ENCODE data around the gene SLAMF7. TPM values are rescaled to one million over a fixed set of nuclear protein-coding genes. Genes with fewer than 3 reads are reported as not detected.

The SLAMF7 gene
- total and polyA plus RNA-seq, 4 donors, result 0.80 to 2.9 (median 1.1) TPM

GRCh38 chr1:160746836-160747500 is 7.9 kb downstream of the SLAMF7 start:
- Histone ChIP-seq H3K27me3 (ENCODE audit: control insufficient read depth in 4 of 4, insufficient read depth in 4 of 4, low read length in 3 of 4) (no peaks in the 10 kb centered on the region), H3K4me3 (ENCODE audit: low read depth in 1 of 3, low read length in 3 of 3) (no peak overlapping the region), H3K4me1 (ENCODE audit: control insufficient read depth in 4 of 4, insufficient read depth in 4 of 4, low read length in 3 of 4) (no peaks in the 10 kb centered on the region), H3K9ac (ENCODE audit: low read depth in 1 of 2, low read length in 2 of 2) (no peak overlapping the region), H3K36me3 (ENCODE audit: control insufficient read depth in 4 of 4, insufficient read depth in 3 of 4, low read depth in 1 of 4, low read length in 3 of 4) (no peaks in the 10 kb centered on the region), H3K9me3 (ENCODE audit: control insufficient read depth in 4 of 4, low read length in 3 of 4) (no peaks in the 10 kb centered on the region), H3K27ac (ENCODE audit: low read depth in 1 of 2, low read length in 2 of 2) (no peak overlapping the region)
- no peak for TF ChIP-seq SP1 (IDR thresholded peaks at IDR 0.05)
- TF ChIP-seq JUND (IDR thresholded peaks at IDR 0.05), result no peak
- no peak for TF ChIP-seq MAX (IDR thresholded peaks at IDR 0.05)
- no peak for TF ChIP-seq HNF4G (IDR thresholded peaks at IDR 0.05)
- no peak for TF ChIP-seq NR2F2 (IDR thresholded peaks at IDR 0.05)
- TF ChIP-seq GABPA (IDR thresholded peaks at IDR 0.05 in 1 of 2, conservative IDR thresholded peaks at IDR 0.05 in 1 of 2), result no peak
- TF ChIP-seq TAF1 (conservative IDR thresholded peaks at IDR 0.05), result no peak
- no peak for TF ChIP-seq YY1 (IDR thresholded peaks at IDR 0.05)
- TF ChIP-seq EGR1 (IDR thresholded peaks at IDR 0.05; ENCODE audit: low read depth in 2 of 2), result no peak
- no peak for TF ChIP-seq CTCF (IDR thresholded peaks at IDR 0.05; ENCODE audit: low read depth, low read length, missing input control)
- no peak for TF ChIP-seq HNF4A (conservative IDR thresholded peaks at IDR 0.05)
- TF ChIP-seq FOXA1 (IDR thresholded peaks at IDR 0.05), result no peak
- no peak for TF ChIP-seq FOXA2 (IDR thresholded peaks at IDR 0.05)
- no peak for TF ChIP-seq RXRA (IDR thresholded peaks at IDR 0.05)
- no peak for TF ChIP-seq RAD21 (IDR thresholded peaks at IDR 0.05)
- TF ChIP-seq ATF3 (IDR thresholded peaks at IDR 0.05), result no peak
- no peak for TF ChIP-seq ZBTB33 (IDR thresholded peaks at IDR 0.05)
- 82% methylated on average over 7 of the region's 7 CpGs for WGBS
- DNase-seq (ENCODE audit: low spot score), result no peak

- no peaks in the 10 kb centered on the region for H3K9me3 ChIP-seq (ENCODE audit: control insufficient read depth in 4 of 4, low read length in 3 of 4)
- no peak for TF ChIP-seq MAX (IDR thresholded peaks at IDR 0.05)
- no peak for TF ChIP-seq NR2F2 (IDR thresholded peaks at IDR 0.05)
- no peaks in the 10 kb centered on the region for H3K4me1 ChIP-seq (ENCODE audit: control insufficient read depth in 4 of 4, insufficient read depth in 4 of 4, low read length in 3 of 4)
- no peak overlapping the region for H3K4me3 ChIP-seq (ENCODE audit: low read depth in 1 of 3, low read length in 3 of 3)
- DNase-seq (ENCODE audit: low spot score), result no peak
- no peaks in the 10 kb centered on the region for H3K36me3 ChIP-seq (ENCODE audit: control insufficient read depth in 4 of 4, insufficient read depth in 3 of 4, low read depth in 1 of 4, low read length in 3 of 4)
- no peaks in the 10 kb centered on the region for H3K27me3 ChIP-seq (ENCODE audit: control insufficient read depth in 4 of 4, insufficient read depth in 4 of 4, low read length in 3 of 4)
- no peak overlapping the region for H3K9ac ChIP-seq (ENCODE audit: low read depth in 1 of 2, low read length in 2 of 2)
- no peak overlapping the region for H3K27ac ChIP-seq (ENCODE audit: low read depth in 1 of 2, low read length in 2 of 2)
Observed at GRCh38 chr1:160747717-160748116, 8.7 kb downstream of the SLAMF7 start.

All from liver (tissue), 9 donors.